K562 (cell line): ENCODE results near the gene ZNF428.

Experiments used
- CTCF ChIP-seq, 3 experiments: IDR thresholded peaks in 2 of 3; conservative IDR thresholded peaks in 1 of 3; 2 replicates each; pipeline ENCODE4 v1.5.1; 2011 to 2012; ENCODE audit warnings: low read length in 3 of 3, mild to moderate bottlenecking in 3 of 3, control low read depth in 2 of 3, improper control_type of control experiment in 1 of 3, inconsistent platforms in 1 of 3, low read depth in 1 of 3, mixed read lengths in 1 of 3, moderate library complexity in 1 of 3; ENCODE audit not compliant: insufficient read depth in 2 of 3
- HDAC2 ChIP-seq: fragments of 450-650 bp; IDR thresholded peaks from 2 replicates; pipeline ENCODE4 v1.6.1; 2016; ENCODE audit warnings: mild to moderate bottlenecking
- MCM7 ChIP-seq, 2 experiments: fragments of 450-650 bp; IDR thresholded peaks; 2 replicates each; pipeline ENCODE4 v1.6.1; 2016 to 2018
- POLR2A ChIP-seq: fragments of 450-650 bp; conservative IDR thresholded peaks from 2 replicates; pipeline ENCODE4 v1.6.1; 2016
- RAD21 ChIP-seq, 2 experiments: fragments of 250-450 bp in 1 of 2; fragments of 450-650 bp in 1 of 2; sonication (Bioruptor Pico) in 1 of 2; formaldehyde crosslinking in 1 of 2; IDR thresholded peaks in 1 of 2; conservative IDR thresholded peaks in 1 of 2; 2 replicates each; pipeline versions ENCODE4 v1.4.0 to v1.8.0; 2020 to 2022; ENCODE audit warnings: mild to moderate bottlenecking in 2 of 2, moderate library complexity in 1 of 2
- RCOR1 ChIP-seq, 2 experiments: IDR thresholded peaks; 2 replicates each; pipeline ENCODE4 v1.6.1; 2012; ENCODE audit warnings: low read depth in 2 of 2, low read length in 2 of 2, borderline replicate concordance in 1 of 2, improper control_type of control experiment in 1 of 2
- TBL1XR1 ChIP-seq, 2 experiments: IDR thresholded peaks; 2 replicates each; pipeline ENCODE4 v1.6.1; 2012; ENCODE audit warnings: improper control_type of control experiment in 2 of 2, low read length in 2 of 2, mild to moderate bottlenecking in 1 of 2
- TBP ChIP-seq: optimal IDR thresholded peaks from 2 replicates; pipeline ENCODE3; 2011; ENCODE audit warnings: low read depth, low read length, improper control_type of control experiment
- TFAM ChIP-seq: fragments of 250-450 bp; sonication (Bioruptor Pico); conservative IDR thresholded peaks from 2 replicates; pipeline ENCODE4 v1.5.0; 2021; ENCODE audit warnings: mild to moderate bottlenecking, moderate library complexity
- U2AF1 ChIP-seq: fragments of 200-400 bp; formaldehyde crosslinking; optimal IDR thresholded peaks from 2 replicates; pipeline ENCODE3; 2017; ENCODE audit warnings: mild to moderate bottlenecking, low read depth, low read length, moderate library complexity
- YY1 ChIP-seq, 3 experiments: IDR thresholded peaks; 2 replicates each; pipeline ENCODE4 v1.6.1; 2011; ENCODE audit warnings: low read length in 2 of 3, mild to moderate bottlenecking in 2 of 3, moderate library complexity in 2 of 3, borderline replicate concordance in 1 of 3, control low read depth in 1 of 3, low read depth in 1 of 3; ENCODE audit not compliant: insufficient read depth in 3 of 3, insufficient replicate concordance in 2 of 3, control insufficient read depth in 1 of 3, insufficient read length in 1 of 3; ENCODE audit errors: extremely low read depth in 1 of 3
- ZBTB17 ChIP-seq: fragments of 450-650 bp; formaldehyde crosslinking; IDR thresholded peaks from 2 replicates; pipeline ENCODE4 v1.4.0; 2020; ENCODE audit warnings: mild to moderate bottlenecking
- ZNF41 ChIP-seq: fragments of 250-450 bp; sonication (Bioruptor Pico); conservative IDR thresholded peaks from 2 replicates; pipeline ENCODE4 v1.4.0; 2020; ENCODE audit warnings: mild to moderate bottlenecking
- ZNF561 ChIP-seq: fragments of 450-650 bp; formaldehyde crosslinking; conservative IDR thresholded peaks from 2 replicates; pipeline ENCODE4 v1.4.0; 2020; ENCODE audit warnings: mild to moderate bottlenecking, moderate library complexity

DNA sequence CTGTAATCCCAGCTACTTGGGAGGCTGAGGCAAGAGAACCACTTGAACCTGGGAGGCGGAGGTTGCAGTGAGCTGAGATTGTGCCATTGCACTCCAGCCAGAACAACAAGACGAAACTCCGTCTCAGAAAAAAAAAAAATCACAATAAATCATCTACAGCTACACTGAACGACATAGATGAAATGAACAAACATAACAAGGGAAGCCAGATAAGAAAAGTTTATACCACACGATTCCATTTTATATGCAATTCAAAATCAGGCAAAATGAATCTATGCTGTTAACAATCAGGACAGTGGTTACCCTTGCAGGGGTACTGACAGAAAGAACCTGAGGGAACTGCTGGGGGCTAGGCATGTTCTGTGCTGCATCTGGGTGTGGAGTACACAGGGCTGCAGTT lies 49.8 kb downstream of the ZNF428 start:
- TF ChIP-seq ZBTB17 (CRISPR knock-in tag), result no peak
- no peak for TF ChIP-seq TBL1XR1 (IDR thresholded peaks at IDR 0.05; ENCODE audit: low read length in 2 of 2)
- no peak for TF ChIP-seq CTCF (IDR thresholded peaks at IDR 0.05 in 2 of 3, conservative IDR thresholded peaks at IDR 0.05 in 1 of 3; ENCODE audit: insufficient read depth in 2 of 3, low read depth in 1 of 3, low read length in 3 of 3)
- TF ChIP-seq ZNF561, result no peak
- TF ChIP-seq YY1 (IDR thresholded peaks at IDR 0.05; ENCODE audit: borderline replicate concordance in 1 of 3, control insufficient read depth in 1 of 3, extremely low read depth in 1 of 3, insufficient read depth in 3 of 3, insufficient read length in 1 of 3, insufficient replicate concordance in 2 of 3, low read depth in 1 of 3, low read length in 2 of 3), result no peak
- no peak for TF ChIP-seq TFAM (CRISPR knock-in tag)
- no peak for TF ChIP-seq RAD21 (CRISPR knock-in tag; conservative IDR thresholded peaks at IDR 0.05 in 1 of 2, IDR thresholded peaks at IDR 0.05 in 1 of 2)
- no peak for TF ChIP-seq RCOR1 (IDR thresholded peaks at IDR 0.05; ENCODE audit: borderline replicate concordance in 1 of 2, low read depth in 2 of 2, low read length in 2 of 2)
- no peak for TF ChIP-seq TBP
- no peak for TF ChIP-seq POLR2A
- TF ChIP-seq MCM7 (IDR thresholded peaks at IDR 0.05), result no peak
- no peak for TF ChIP-seq HDAC2
- TF ChIP-seq U2AF1, result no peak
- TF ChIP-seq ZNF41 (CRISPR knock-in tag), result no peak
